ENCODE measurements around the gene MXRA8.
"Not testable (repeated sequence)": the region's sequence is repeated elsewhere in the genome, so short reads cannot be mapped to it uniquely, and the experiment has no call there.

Gene MXRA8

GRCh38 chr1:1358433-1359271, at the start of gene MXRA8:
Gene MXRA8, minus strand, starts transcription at chr1:1358555. Its CDS starts 51 bp downstream, at chr1:1358504.
- H3K4me3 ChIP-seq = peak within 1 kb of the TSS; percentile 78
- peak within 1 kb of the TSS; percentile 81 to 95 for H3K27ac ChIP-seq
- no peak for TF ChIP-seq CTCF (IDR thresholded peaks at IDR 0.05)
- no peak for DNase-seq (ENCODE audit: low spot score)

GRCh38 chr1:1407636-1408318, 49.4 kb upstream of the MXRA8 start:
- Histone ChIP-seq H3K4me3 (peak overlapping the region; percentile 92), H3K27ac (peak overlapping the region; percentile 90 to 91)
- DNase-seq (ENCODE audit: low spot score) = no peak
- TF ChIP-seq CTCF (IDR thresholded peaks at IDR 0.05) = no peak

- DNase-seq (ENCODE audit: low spot score) = peak; percentile 95
- no peak for TF ChIP-seq CTCF (IDR thresholded peaks at IDR 0.05)
- Histone ChIP-seq H3K27ac (peak within 1 kb of the TSS; percentile 90 to 91), H3K4me3 (peak within 1 kb of the TSS; percentile 92)
Observed at GRCh38 chr1:1406821-1407635, 48.7 kb upstream of the MXRA8 start, which contains the start of gene MRPL20. Gene MRPL20, minus strand, starts transcription at chr1:1407293. Its CDS starts 76 bp downstream, at chr1:1407217.

DNA sequence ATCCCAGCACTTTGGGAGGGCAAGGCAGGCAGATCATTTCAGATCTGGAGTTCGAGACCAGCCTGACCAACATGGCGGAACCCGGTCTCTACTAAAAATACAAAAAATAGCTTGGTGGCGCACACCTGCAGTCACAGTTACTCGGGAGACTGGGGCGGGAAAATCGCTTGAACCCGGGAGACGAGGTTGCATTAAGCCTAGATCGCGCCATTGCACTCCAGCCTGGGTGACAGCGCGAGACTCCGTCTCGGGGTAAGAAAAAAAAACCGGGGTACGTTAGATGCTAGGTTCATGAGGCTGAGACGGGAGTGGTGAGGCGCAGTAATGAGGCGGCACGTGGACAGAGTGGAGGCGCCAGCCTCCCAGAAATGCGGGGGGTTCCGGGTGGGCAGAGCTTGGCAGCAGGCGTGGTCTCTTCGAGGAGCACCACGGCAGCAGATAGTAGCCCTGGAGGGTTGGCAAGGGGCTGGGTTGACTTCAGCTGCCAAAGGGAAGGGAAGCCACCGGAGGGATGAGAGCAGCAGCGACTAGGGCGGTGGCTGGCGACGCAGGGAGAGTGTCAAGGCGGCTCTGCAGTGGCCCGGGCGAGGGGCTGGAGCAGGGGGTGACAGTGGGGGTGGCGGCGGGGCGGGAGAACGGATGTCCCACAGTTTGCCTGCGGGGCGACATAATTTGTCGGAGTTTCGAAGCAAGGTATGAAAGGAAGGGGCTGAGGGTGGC, 47.9 kb upstream of the MXRA8 start:
- peak overlapping the region; percentile 90 to 91 for H3K27ac ChIP-seq
- DNase-seq (ENCODE audit: low spot score) = no peak
- H3K4me3 ChIP-seq = peak overlapping the region; percentile 92
- no peak for TF ChIP-seq CTCF (IDR thresholded peaks at IDR 0.05)

GRCh38 chr1:1403653-1404052, 45.3 kb upstream of the MXRA8 start:
- DNase-seq (ENCODE audit: low spot score) = no peak
- H3K4me3 ChIP-seq = no peak overlapping the region
- TF ChIP-seq CTCF (IDR thresholded peaks at IDR 0.05) = no peak
- no peak overlapping the region for H3K27ac ChIP-seq

DNA sequence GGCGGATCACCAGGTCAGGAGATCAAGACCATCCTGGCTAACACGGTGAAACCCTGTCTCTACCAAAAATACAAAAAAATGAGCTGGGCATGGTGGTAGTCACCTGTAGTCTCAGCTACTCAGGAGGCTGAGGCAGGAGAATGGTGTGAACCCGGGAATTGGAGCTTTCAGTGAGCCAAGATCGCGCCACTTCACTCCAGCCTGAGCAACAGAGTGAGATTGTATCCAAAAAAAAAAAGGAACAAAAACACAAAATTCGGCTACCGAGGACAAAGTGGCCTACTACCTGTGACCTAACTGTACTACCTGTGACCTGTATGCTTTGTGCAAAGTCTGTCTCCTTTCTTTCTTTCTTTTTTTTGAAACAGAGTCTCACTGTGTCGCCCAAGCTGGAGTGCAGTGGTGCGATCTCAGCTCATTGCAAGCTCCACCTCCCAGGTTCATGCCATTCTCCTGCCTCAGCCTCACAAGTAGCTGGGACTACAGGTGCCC, 44.6 kb upstream of the MXRA8 start:
- not testable (repeated sequence) for H3K4me3 ChIP-seq; DNase-seq (ENCODE audit: low spot score); H3K27ac ChIP-seq
